SK-N-SH (cell line): ENCODE results near the gene DCAF5.
"Not testable (repeated sequence)": the region's sequence is repeated elsewhere in the genome, so short reads cannot be mapped to it uniquely, and the experiment has no call there.

ENCODE experiments used
- EZH2phosphoT487 ChIP-seq: fragments of 200-600 bp; sonication (generic); IDR thresholded peaks from 2 replicates; pipeline ENCODE4 v1.6.1; 2017; ENCODE audit warnings: low read depth, mixed run types, mild to moderate bottlenecking, antibody characterized with exemption, moderate library complexity, borderline replicate concordance
- GABPA ChIP-seq: IDR thresholded peaks from 2 replicates; pipeline ENCODE4 v1.4.0; 2012; ENCODE audit warnings: low read depth, mild to moderate bottlenecking
- JUND ChIP-seq: IDR thresholded peaks from 2 replicates; pipeline ENCODE4 v1.4.0; 2012
- MXI1 ChIP-seq: IDR thresholded peaks from 2 replicates; pipeline ENCODE4 v1.6.1; 2012; ENCODE audit warnings: mild to moderate bottlenecking, low read depth, low read length, improper control_type of control experiment
- NRF1 ChIP-seq: IDR thresholded peaks from 2 replicates; pipeline ENCODE4 v1.6.1; 2012; ENCODE audit warnings: low read depth, mild to moderate bottlenecking, low read length
- POLR2AphosphoS5 ChIP-seq: IDR thresholded peaks from 2 replicates; pipeline ENCODE4 v1.6.1; 2012; ENCODE audit warnings: low read depth, low read length
- RAD21 ChIP-seq: IDR thresholded peaks from 2 replicates; pipeline ENCODE4 v1.6.1; 2012; ENCODE audit warnings: mild to moderate bottlenecking, low read length
- RFX5 ChIP-seq: IDR thresholded peaks from 2 replicates; pipeline ENCODE4 v1.6.1; 2012; ENCODE audit warnings: mild to moderate bottlenecking, improper control_type of control experiment, low read length
- SIN3A ChIP-seq: IDR thresholded peaks from 2 replicates; pipeline ENCODE4 v1.6.1; 2012; ENCODE audit warnings: low read depth, mild to moderate bottlenecking, low read length, moderate library complexity, borderline replicate concordance
- YY1 ChIP-seq: IDR thresholded peaks from 2 replicates; pipeline ENCODE4 v1.4.0; 2012; ENCODE audit warnings: low read depth, mild to moderate bottlenecking
- TF ChIP-seq, protein P1 (sequence below): fragments of 200-600 bp; sonication (generic); IDR thresholded peaks from 2 replicates; pipeline ENCODE4 v1.6.1; 2017; ENCODE audit warnings: antibody characterized with exemption, mild to moderate bottlenecking, moderate library complexity
- TF ChIP-seq, protein P2 (sequence below): IDR thresholded peaks from 2 replicates; pipeline ENCODE4 v1.4.0; 2012; ENCODE audit warnings: low read depth

DNA sequence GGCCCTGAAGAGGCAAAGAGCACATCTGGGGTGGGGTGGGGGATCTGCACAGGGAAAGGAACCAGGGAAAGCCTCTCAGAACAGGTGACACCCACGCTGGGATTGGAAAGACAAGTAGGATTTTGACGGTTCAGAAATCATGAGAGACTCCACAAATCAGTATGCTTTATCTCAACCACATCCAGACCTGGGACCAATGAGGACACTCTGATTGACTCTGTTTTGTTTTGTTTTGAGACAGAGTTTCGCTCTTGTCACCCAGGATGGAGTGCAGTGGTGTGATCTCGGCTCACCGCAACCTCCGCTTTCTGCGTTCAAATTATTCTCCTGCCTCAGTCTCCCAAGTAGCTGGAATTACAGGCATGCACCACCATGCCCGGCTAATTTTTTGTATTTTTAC is 130.8 kb downstream of the DCAF5 start:
- TF ChIP-seq, protein P1, sequence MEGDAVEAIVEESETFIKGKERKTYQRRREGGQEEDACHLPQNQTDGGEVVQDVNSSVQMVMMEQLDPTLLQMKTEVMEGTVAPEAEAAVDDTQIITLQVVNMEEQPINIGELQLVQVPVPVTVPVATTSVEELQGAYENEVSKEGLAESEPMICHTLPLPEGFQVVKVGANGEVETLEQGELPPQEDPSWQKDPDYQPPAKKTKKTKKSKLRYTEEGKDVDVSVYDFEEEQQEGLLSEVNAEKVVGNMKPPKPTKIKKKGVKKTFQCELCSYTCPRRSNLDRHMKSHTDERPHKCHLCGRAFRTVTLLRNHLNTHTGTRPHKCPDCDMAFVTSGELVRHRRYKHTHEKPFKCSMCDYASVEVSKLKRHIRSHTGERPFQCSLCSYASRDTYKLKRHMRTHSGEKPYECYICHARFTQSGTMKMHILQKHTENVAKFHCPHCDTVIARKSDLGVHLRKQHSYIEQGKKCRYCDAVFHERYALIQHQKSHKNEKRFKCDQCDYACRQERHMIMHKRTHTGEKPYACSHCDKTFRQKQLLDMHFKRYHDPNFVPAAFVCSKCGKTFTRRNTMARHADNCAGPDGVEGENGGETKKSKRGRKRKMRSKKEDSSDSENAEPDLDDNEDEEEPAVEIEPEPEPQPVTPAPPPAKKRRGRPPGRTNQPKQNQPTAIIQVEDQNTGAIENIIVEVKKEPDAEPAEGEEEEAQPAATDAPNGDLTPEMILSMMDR = not testable (repeated sequence)
- TF ChIP-seq, protein P2, sequence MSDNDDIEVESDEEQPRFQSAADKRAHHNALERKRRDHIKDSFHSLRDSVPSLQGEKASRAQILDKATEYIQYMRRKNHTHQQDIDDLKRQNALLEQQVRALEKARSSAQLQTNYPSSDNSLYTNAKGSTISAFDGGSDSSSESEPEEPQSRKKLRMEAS = not testable (repeated sequence)
- TF ChIP-seq RAD21, POLR2AphosphoS5, NRF1, GABPA, SIN3A, JUND, YY1, RFX5, MXI1, EZH2phosphoT487: not testable (repeated sequence)
